K562 (cell line): ENCODE results near the gene PFKP. TPM values are rescaled to one million over a fixed set of nuclear protein-coding genes. Genes with fewer than 3 reads are reported as not detected.
A peak's percentile ranks its signal among the peaks of the same experiment; 100 is the strongest.

Experiments used
- CEBPG ChIP-seq, 3 experiments: fragments of 200-800 bp in 1 of 3; sonication (Bioruptor generic) in 1 of 3; sonication (generic) in 1 of 3; formaldehyde crosslinking in 1 of 3; IDR thresholded peaks in 2 of 3; conservative IDR thresholded peaks in 1 of 3; 2 replicates each; pipeline versions ENCODE4 v1.6.1 to v1.8.0; 2016 to 2022; ENCODE audit warnings: missing compliant biosample characterization in 2 of 3, missing genetic modification characterization in 2 of 3, mild to moderate bottlenecking in 1 of 3, missing genetic modification reagents in 1 of 3
- ZNF318 ChIP-seq, 2 experiments: fragments of 450-650 bp; IDR thresholded peaks; 2 replicates each; pipeline ENCODE4 v1.6.1; 2016; ENCODE audit warnings: mild to moderate bottlenecking in 2 of 2, borderline replicate concordance in 1 of 2, low read depth in 1 of 2, moderate library complexity in 1 of 2
- ZNF518B ChIP-seq: fragments of 250-450 bp; sonication (Bioruptor Pico); IDR thresholded peaks from 2 replicates; pipeline ENCODE4 v1.5.0; 2021; ENCODE audit warnings: mild to moderate bottlenecking, moderate library complexity
- polyA plus RNA-seq, 8 experiments: library from polyadenylated mRNA; depleted of rRNA in 4 of 8; stranded (reverse) in 5 of 8; unstranded in 3 of 8; fragments of >200 nt; fragmentation: Nextera tagmentation in 2 of 8; fragmentation: Illumina TruSeq in 1 of 8; extraction: Ambion mirVana in 2 of 8; extraction: Trizol in 1 of 8; gene quantifications; 2 replicates each; pipeline versions ENCODE4 v1.2.1 to v1.2.3, GENCODE V29; 2011 to 2014; ENCODE audit warnings: inconsistent platforms in 1 of 8, missing spikeins in 1 of 8
- total RNA-seq, 7 experiments: library from RNA; depleted of rRNA in 6 of 7; stranded (reverse); fragments of >200 nt in 6 of 7; fragmentation: Illumina TruSeq in 2 of 7; extraction: Trizol in 2 of 7; gene quantifications; 2 replicates each; pipeline versions ENCODE4 v1.2.1 to v1.2.3, GENCODE V29; 2011 to 2021; ENCODE audit warnings: low replicate concordance in 1 of 7

PFKP gene
- total and polyA plus RNA-seq, 9 of the 15 experiments (the other 6 are each of a cell fraction or from before 2014, with no cell fraction given), result 23.5 to 116 (median 62.1) TPM

- TF ChIP-seq ZNF518B (CRISPR knock-in tag), result no peak
- TF ChIP-seq CEBPG (CRISPR knock-in tag; IDR thresholded peaks at IDR 0.05), result no peak
- peak; percentile 30 to 32; a peak in 1 of 4 replicates for TF ChIP-seq CEBPG (tag; conservative IDR thresholded peaks at IDR 0.05 in 1 of 2, IDR thresholded peaks at IDR 0.05 in 1 of 2)
- no peak for TF ChIP-seq ZNF318 (IDR thresholded peaks at IDR 0.05; ENCODE audit: borderline replicate concordance in 1 of 2, low read depth in 1 of 2)
Observed at GRCh38 chr10:3133948-3134347, 66.6 kb downstream of the PFKP start (continued).
